NCI-H2107 (cell line): ENCODE results near the gene RBM41.

Experiments
- DNase-seq: peaks from one replicate; lab custom pipeline; 2025; lab: John Stamatoyannopoulos, UW

Gene RBM41

GRCh38 chrX:107025545-107025944 is 93.1 kb downstream of the RBM41 start:
- no peak for DNase-seq

- no peak for DNase-seq
Measured at GRCh38 chrX:107014936-107015335, 103.7 kb downstream of the RBM41 start.
